ENCODE results near the gene NAIF1. TPM values are rescaled to one million over a fixed set of nuclear protein-coding genes. Genes with fewer than 3 reads are reported as not detected.
A peak's percentile ranks its signal among the peaks of the same experiment; 100 is the strongest.
"Not testable (repeated sequence)": the region's sequence is repeated elsewhere in the genome, so short reads cannot be mapped to it uniquely, and the experiment has no call there.

Gene NAIF1
- total RNA-seq, result 4.7 TPM

GRCh38 chr9:128066713-128067644 lies at the start of gene NAIF1:
TSS of gene NAIF1 (minus strand) at chr9:128067320. CDS start at chr9:128067101, 219 bp downstream.
- peak; percentile 100 for DNase-seq

GRCh38 chr9:128116104-128117083 lies 49.3 kb upstream of the NAIF1 start:
- no peak for DNase-seq

GRCh38 chr9:128115187-128116103 lies 48.3 kb upstream of the NAIF1 start:
- DNase-seq, result no peak

GRCh38 chr9:128114326-128115186 lies 47.4 kb upstream of the NAIF1 start:
- DNase-seq, result no peak

GRCh38 chr9:128113526-128114325 lies 46.6 kb upstream of the NAIF1 start:
- no peak for DNase-seq

GRCh38 chr9:128111726-128112125 lies 44.6 kb upstream of the NAIF1 start:
- not testable (repeated sequence) for DNase-seq

GRCh38 chr9:128109050-128109709 lies 42.1 kb upstream of the NAIF1 start:
- no peak for DNase-seq

- DNase-seq, result no peak
These were observed 41.3 kb upstream of the NAIF1 start for GRCh38 chr9:128108269-128109049.

- no peak for DNase-seq
These were observed 40.5 kb upstream of the NAIF1 start for GRCh38 chr9:128107468-128108268.

- no peak for DNase-seq
These were observed 39.9 kb upstream of the NAIF1 start for GRCh38 chr9:128106940-128107467.

- DNase-seq, result no peak
These were observed 39.2 kb upstream of the NAIF1 start for GRCh38 chr9:128106181-128106939.

GRCh38 chr9:128105538-128106175 lies 38.5 kb upstream of the NAIF1 start:
- DNase-seq, result no peak

- DNase-seq, result no peak
These were observed 37.1 kb upstream of the NAIF1 start for GRCh38 chr9:128104171-128104618.

- DNase-seq, result no peak
These were observed 36.5 kb upstream of the NAIF1 start for GRCh38 chr9:128103589-128103962.

- no peak for DNase-seq
These were observed 35.9 kb upstream of the NAIF1 start for GRCh38 chr9:128102861-128103588.

Measured in skin of body (tissue), 2 donors.